ENCODE results near the gene LTBP4. TPM values are rescaled to one million over a fixed set of nuclear protein-coding genes. Genes with fewer than 3 reads are reported as not detected.

The LTBP4 gene
- total and polyA plus RNA-seq, 2 of the 13 experiments (the other 11 are each of a cell fraction or from before 2014, with no cell fraction given), result 0.86 to 2.3 TPM

DNA sequence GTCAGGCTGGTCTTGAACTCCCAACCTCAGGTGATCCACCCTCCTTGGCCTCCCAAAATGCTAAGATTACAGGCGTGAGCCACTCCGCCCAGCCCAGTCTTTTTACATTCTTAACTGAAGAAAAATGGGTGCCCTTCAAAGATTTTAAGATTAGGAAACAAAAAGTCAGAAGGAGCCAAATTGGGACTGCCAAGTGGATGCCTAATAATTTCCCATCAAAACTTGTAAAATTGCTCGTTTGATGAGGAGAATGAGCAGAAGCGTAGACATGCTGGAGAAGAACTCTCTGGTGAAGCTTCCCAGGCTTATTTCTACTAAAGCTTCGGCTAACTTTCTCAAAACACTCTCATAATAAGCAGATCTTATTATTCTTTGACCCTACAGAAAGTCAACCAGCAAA is 57.9 kb downstream of the LTBP4 start:
- Histone ChIP-seq H3K27ac (ENCODE audit: extremely low read length, insufficient read depth, low read length) (no peak overlapping the region), H3K27me3 (ENCODE audit: control insufficient read depth in 1 of 2, insufficient read depth in 2 of 2, low read length in 2 of 2) (peaks cover 3 to 35% of the 10 kb centered on the region in 2 experiments; a peak in 3 of 5 replicates), H2AFZ (ENCODE audit: low read length) (no peak overlapping the region), H3K9ac (ENCODE audit: insufficient read depth, low read depth, low read length) (no peak overlapping the region), H3K4me1 (ENCODE audit: insufficient read depth, low read length) (peaks cover 9% of the 10 kb centered on the region), H3K9me3 (ENCODE audit: low read length) (no peaks in the 10 kb centered on the region), H3K79me2 (ENCODE audit: insufficient read depth, low read length) (no peaks in the 10 kb centered on the region), H3K4me2 (ENCODE audit: low read depth, low read length) (no peak overlapping the region), H4K20me1 (ENCODE audit: insufficient read depth, low read length) (no peaks in the 10 kb centered on the region), H3K36me3 (replicated peaks in 1 of 2; ENCODE audit: control insufficient read depth in 1 of 2, insufficient read depth in 2 of 2, low read length in 2 of 2) (no peaks in the 10 kb centered on the region), H3K4me3 (replicated peaks in 1 of 3; ENCODE audit: insufficient read depth in 1 of 3, low read depth in 2 of 3, low read length in 3 of 3) (no peak overlapping the region)
- POLR2A ChIA-PET, result no interaction called here
- TF ChIP-seq EHMT2 (IDR thresholded peaks at IDR 0.05; ENCODE audit: borderline replicate concordance, low read depth, low read length), result no peak
- no peak for TF ChIP-seq ZSCAN29 (CRISPR knock-in tag; conservative IDR thresholded peaks at IDR 0.05)
- no peak for TF ChIP-seq GATAD2A (CRISPR knock-in tag; IDR thresholded peaks at IDR 0.05)
- TF ChIP-seq MIER3 (CRISPR knock-in tag; IDR thresholded peaks at IDR 0.05; ENCODE audit: borderline replicate concordance), result no peak
- TF ChIP-seq ZNF451 (CRISPR knock-in tag; IDR thresholded peaks at IDR 0.05), result no peak
- no peak for TF ChIP-seq HOXA7 (CRISPR knock-in tag; IDR thresholded peaks at IDR 0.05)
- TF ChIP-seq, protein P1, sequence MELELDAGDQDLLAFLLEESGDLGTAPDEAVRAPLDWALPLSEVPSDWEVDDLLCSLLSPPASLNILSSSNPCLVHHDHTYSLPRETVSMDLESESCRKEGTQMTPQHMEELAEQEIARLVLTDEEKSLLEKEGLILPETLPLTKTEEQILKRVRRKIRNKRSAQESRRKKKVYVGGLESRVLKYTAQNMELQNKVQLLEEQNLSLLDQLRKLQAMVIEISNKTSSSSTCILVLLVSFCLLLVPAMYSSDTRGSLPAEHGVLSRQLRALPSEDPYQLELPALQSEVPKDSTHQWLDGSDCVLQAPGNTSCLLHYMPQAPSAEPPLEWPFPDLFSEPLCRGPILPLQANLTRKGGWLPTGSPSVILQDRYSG (CRISPR knock-in tag; IDR thresholded peaks at IDR 0.05), result no peak
- TF ChIP-seq NPAS2 (CRISPR knock-in tag; IDR thresholded peaks at IDR 0.05; ENCODE audit: borderline replicate concordance), result no peak
- no peak for TF ChIP-seq HNF4A (CRISPR knock-in tag; IDR thresholded peaks at IDR 0.05)
- no peak for TF ChIP-seq ZC3H4 (CRISPR knock-in tag; IDR thresholded peaks at IDR 0.05; ENCODE audit: borderline replicate concordance)
- intact Hi-C loops (cut with micrococcal nuclease; ENCODE audit: unreplicated experiment) (no loop called here), in situ Hi-C loops (cut with HindIII; ENCODE audit: extremely low pct_ligation_motif_present, low pct_unique_long_range_greater_than_20kb) (loop anchor here (25.0 kb wide), 1 partner anchor 478 kb away; no protein-coding TSS in a partner anchor)
- no TSS peak for BruUV-seq (replicated peaks)
- 67% methylated on average over 5 of the region's 5 CpGs for WGBS (ENCODE audit: low lambda C conversion rate)
- no peak for DNase-seq (ENCODE audit: low spot score)
- no peak for ATAC-seq
- no peak for FAIRE-seq
- CTCF ChIA-PET (ENCODE audit: low intra/inter-chr PET ratio, low total read pairs), result no interaction called here

Measured in HepG2 (cell line).